ENCODE measurements around the gene TBL1XR1.
"Not testable (repeated sequence)": the region's sequence is repeated elsewhere in the genome, so short reads cannot be mapped to it uniquely, and the experiment has no call there.

TBL1XR1 gene

DNA sequence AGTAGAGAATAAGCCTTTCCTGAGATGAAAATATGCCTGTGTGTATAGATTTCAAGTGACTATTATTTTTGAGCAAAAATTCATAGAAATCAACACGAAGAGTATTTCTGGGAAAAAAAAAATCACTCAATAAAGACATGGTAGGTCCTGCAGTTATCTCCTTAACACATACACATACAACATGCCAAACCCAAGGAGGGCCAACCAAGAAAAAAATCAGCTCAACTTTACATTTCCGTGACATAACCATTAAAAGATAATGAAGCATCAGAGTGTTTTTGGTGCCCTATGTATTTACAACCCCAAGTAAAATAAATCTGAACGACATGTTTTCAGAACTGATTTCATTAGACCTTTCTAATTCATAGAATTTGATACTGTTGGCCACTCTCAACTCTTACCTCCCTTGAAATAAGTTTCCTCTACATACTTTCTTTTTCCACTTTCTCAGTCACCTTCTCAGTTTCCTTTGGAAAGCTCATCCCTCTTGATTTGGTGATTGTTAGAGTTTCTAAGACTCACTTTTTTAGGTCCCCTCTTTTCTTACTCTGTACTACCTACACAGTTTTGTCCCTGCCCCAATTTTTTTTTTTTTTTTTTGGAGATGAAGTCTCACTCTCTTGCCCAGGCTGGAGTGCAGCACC, 162.3 kb downstream of the TBL1XR1 start:
- DNase-seq (ENCODE audit: low read depth in 3 of 3, low spot score in 1 of 3), result no peak

DNA sequence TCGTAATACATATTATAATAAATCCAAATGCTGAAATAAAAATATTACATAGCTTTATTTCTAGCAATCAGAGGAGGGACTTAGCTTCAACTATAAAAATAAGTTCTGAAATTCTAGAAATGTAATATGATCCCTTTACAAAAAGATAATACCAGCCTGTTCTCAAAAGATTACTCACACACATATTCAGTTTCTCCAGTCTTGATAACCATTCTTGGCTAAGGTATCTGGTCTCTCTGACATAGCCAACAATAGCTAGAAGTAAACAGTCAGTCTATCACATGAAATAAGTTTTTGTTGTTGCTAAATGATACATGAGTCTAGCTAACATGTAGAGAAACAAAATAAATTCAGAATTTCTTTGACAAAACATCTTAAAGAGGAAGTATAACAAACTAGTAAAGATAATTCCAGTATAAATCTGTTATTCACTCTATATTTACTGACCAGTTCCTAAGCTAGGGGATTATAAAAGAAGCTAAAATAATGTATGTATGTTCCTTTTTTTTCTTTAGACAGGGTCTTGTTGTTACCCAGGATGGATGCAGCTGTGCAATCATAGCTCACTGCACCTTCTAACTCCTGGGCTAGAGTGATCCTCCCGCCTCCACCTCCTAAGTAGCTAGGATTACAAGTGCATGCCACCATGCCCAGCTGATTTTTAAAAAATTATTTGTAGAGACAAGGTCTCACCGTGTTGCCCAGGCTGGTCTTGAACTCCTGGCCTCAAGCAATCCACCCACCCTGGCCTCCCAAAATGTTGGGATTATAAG, 170.6 kb downstream of the TBL1XR1 start:
- no peak for DNase-seq (ENCODE audit: low read depth in 3 of 3, low spot score in 1 of 3)

DNA sequence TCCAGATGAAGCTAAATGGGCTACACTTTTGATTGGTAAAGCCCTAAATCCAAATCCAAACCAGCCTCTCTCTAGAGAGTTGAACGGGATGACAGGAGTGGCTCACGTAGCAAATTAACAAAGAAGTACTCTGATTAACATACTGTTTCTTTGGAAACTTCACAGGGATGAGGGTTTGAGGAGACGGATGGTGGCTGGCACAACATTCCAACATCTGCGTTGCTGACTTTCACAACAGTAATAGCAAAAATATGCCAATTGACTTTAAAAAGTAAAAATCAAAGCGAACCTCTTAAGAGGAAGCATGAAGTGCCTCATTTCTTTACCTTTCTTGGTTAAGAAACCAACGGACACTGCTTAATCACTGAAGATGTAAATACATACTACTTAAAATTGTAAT, 181.4 kb downstream of the TBL1XR1 start:
- no peak for DNase-seq (ENCODE audit: low read depth in 3 of 3, low spot score in 1 of 3)

DNA sequence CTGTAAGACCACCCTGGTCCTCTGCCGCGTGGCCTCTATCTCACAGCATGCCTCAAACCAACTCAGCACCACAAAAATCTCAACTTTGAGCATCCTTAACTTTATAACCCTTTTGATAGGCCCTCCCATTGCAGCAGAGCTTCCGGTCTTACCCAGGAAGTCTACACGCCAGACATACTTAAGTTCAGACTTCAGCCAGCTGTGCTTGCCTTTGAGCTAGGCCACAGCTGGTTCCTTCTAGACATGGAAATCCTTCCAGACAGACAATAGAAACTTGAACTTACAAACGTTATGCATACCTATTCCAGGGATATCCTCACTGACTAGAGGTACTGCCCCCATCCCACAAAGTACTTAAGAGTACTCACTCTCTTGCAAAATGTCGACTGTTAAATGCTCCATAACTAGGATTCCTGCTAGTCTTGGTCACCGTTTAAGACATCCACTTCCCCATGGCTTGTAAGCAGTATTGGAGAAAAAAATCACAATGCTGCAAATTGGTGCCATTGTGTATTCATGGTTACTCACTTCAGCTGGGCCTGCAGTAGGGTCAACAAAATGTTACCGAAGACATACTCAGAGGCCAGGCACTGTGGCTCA, 183.5 kb downstream of the TBL1XR1 start:
- DNase-seq (ENCODE audit: low read depth in 3 of 3, low spot score in 1 of 3), result no peak

DNA sequence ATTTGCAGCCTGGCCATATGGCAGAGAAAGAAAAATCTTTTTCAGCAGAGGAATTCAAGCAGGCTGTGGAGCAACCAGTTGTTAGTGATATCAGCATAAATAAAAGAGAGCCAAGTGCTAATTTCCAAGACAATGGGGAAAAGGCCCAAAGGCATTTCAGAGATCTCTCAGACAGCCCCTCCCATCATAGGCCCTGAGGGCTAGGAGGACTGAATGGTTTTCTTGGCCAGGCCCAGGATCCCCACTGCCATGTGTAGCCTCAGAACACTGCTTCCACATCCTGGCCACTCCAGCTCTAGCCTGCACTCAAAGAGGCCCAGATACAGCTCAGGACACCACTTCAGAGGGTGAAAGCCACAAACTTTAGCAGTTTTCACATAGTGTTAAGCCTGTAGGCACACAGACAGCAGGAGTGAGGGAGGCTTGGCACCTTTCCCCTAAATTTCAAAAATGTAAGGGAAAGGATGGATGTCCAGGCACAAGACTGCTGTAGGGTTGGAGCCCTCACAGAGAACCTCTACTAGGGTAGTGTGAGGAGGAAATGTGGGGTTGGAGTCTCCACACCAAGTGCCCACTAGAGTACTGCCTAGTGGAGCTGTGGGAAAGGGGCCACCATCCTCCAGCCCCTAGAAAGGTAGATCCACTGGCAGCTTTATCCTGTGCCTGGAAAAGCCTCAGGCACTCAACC, 191.4 kb downstream of the TBL1XR1 start:
- DNase-seq (ENCODE audit: low read depth in 3 of 3, low spot score in 1 of 3), result no peak

DNA sequence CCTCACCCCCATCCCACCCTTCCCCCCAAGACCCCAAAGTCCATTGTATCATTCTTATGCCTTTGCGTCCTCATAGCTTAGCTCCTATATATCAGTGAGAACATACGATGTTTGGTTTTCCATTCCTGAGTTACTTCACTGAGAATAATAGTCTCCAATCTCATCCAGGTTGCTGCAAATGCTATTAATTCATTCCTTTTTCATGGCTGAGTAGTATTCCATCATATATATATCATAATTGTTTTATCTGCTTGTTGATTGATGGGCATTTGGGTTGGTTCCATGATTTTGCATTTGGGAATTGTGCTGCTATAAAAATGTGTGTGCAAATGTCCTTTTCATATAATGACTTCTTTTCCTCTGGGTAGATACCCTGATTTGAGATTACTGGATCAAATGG, 197.1 kb downstream of the TBL1XR1 start:
- not testable (repeated sequence) for DNase-seq (ENCODE audit: low read depth in 3 of 3, low spot score in 1 of 3)

DNA sequence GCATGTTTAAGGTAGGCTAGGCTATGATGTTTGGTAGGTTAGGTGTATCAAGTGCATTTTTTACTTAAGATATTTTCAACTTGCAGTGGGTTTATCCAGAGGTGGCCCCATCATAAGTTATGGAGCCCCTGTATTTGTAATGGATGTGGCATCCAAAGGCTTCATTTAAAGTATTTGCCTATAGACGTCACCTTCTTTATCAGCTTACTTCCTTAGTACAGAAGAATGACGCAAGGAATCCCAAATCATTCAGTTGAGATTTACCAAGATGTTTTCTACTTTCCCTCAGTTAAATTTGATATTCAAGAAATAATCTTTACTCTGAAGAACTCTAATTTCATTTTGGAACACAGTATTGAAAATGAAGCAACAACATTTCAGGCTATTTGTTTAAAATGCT, 201.3 kb downstream of the TBL1XR1 start:
- no peak for DNase-seq (ENCODE audit: low read depth in 3 of 3, low spot score in 1 of 3)

DNA sequence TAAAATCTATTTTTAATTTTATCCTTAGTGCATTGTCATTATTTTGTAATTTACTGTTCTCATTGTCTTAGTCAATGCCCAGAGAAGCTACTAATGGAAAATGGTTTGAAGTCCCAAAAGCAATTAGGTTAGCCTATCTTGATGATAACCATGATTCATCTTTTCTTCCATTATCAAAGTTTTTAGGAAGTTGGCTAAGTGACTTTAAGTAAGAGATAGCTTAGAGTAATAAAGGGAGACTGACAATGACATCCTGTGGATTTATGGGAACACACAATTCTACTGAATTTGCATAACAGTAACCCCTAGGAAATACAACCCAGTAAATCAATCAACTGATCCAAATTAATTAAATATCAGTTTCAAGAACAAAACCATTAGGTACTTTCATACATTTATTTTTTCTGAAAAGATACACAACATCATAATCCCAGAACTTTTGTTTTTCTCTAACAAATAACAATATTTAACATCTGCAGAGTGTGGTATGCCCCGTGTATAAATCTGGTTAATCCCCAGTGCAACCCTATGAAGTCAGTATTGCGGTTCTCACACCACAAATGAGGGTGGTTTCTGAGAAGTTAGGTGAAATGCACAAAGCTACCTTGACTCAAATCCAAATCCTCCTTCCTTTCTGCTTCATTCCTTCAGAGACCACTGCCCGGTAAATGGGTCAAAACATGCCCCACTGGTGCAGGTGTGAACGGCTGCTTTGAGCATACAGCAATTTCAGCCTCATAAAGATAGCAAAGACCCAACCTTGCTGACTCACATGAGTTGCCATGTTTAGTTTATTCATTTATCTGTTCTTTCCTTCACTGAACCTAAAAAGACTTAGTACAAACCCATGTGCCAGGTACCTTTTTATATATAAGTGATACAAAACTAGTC, 202.1 kb downstream of the TBL1XR1 start:
- no peak for DNase-seq (ENCODE audit: low read depth in 3 of 3, low spot score in 1 of 3)

DNA sequence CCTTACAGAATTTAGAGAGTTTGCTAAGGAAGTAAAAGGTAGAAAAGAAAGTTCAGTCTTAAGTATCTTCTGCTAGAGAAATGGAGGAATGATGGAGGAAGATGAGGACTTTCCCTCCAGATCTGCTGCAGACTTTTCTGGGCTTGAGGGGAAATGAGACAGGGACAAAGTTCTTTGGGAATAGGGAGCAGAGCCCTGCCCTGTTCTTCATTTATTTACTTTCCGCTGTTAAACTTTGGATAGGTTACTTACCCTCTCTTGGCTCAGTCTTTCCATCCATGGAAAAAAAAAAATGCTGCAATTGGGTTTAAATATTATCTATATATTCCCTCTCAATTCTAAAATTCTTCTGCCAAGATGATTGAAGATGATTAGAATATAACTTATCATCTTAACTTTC, 202.9 kb downstream of the TBL1XR1 start:
- no peak for DNase-seq (ENCODE audit: low read depth in 3 of 3, low spot score in 1 of 3)

DNA sequence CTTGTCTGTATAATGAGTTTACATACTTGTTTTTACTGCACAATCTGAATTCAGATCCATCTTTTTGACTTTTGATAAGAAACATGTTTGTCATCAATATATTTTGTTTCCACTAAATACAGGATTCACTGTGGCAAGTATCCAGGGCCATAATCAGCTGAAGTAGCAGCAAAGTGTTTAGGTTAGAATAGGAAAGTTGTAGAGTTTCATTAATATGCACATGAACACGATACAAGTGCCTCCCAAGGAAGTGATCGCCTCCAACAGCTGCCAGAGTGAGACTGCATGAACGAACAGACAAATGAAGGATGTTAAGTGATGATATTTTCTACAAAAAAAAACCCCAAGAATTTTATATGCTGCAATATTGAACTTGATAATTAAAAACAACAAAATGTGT, 204.3 kb downstream of the TBL1XR1 start:
- DNase-seq (ENCODE audit: low read depth in 3 of 3, low spot score in 1 of 3), result no peak

DNA sequence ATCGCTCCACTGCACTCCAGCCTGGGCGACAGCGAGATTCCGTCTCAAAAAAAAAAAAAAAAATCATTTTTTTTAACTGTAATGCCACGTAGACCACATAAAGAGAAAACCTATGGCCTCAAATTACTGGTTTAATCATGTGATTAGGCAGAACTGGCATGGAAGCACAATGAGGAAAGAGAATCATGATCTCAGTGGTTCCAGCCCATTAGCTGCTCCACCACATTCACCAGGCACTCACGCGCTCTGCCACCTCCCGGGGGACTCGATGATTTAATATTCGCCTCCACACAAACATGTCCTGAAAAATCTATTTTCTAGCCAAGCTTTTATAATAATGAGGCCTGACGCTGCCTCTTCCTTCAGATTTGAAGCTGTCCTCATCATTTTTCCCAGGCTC, 204.7 kb downstream of the TBL1XR1 start:
- DNase-seq (ENCODE audit: low read depth in 3 of 3, low spot score in 1 of 3), result no peak

DNA sequence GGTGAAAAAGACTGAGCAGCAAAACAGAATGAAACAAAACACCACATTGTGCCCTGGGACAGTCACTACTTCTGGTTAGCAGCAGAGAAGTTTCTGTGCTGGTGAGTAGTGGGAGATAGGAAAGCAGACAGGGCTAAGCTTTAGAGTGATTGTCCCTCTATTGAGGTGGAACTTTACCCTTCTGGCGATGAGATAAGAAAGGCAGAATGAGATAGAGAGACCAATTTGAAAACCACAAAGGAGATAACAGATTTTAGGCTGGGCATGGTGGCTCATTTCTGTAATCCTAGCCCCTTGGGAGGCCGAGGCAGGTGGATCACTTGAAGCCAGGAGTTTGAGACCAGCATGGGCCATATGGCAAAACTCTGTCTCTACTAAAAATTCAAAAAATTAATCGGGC, 208.5 kb downstream of the TBL1XR1 start:
- DNase-seq (ENCODE audit: low read depth in 3 of 3, low spot score in 1 of 3), result no peak

DNA sequence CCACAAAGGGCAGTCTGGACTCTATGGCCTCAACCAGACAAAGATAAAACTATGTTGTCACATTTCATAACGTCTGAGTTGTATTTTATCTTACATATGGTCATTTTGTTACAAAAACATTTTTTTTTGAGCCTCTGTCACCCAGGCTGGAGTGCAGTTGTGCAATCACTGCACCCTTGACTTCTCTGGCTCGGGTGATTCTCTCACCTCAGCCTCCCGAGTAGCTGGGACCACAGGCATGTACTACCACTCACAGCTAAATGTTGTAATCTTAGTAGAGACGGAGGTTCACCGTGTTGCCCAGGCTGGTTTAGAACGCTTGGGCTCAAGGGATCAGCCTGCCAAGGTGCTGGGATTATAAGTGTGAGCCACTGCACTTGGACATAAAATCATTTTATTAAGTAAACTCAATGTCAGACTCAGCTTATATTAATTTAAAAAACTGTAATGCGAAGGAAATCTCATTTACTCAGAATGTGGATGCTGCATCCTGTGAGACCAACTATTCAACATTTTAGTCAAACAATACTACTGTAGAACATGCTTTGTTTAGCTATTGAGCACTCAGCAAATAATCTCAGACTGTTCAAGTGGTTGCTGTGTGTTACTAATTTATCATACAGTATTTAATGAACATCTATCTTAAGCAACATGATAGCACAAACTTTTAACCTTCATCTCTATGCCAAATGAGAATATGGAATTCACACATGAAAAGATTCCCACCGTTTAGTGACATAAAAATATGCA, 209.2 kb downstream of the TBL1XR1 start:
- DNase-seq (ENCODE audit: low read depth in 3 of 3, low spot score in 1 of 3), result no peak

DNA sequence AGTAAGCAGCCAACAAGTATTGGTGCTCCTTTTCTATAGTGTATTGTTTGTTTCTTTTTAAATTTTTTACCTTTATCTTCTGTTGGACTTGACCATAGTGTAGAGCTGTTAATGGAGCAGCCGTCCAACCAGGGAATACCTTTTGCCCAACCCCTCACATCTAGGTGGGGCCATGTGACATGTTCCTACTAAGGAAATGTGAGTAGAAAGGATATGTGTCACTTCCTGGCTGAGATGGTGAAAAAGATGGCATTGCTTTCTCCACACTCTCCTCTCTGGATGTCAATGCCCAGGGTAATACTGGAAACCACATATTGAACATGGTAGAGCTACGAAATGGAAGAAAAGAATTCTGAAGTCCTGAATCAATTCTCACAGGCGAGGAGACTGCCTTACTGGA, 218.8 kb downstream of the TBL1XR1 start:
- no peak for DNase-seq (ENCODE audit: low read depth in 3 of 3, low spot score in 1 of 3)

DNA sequence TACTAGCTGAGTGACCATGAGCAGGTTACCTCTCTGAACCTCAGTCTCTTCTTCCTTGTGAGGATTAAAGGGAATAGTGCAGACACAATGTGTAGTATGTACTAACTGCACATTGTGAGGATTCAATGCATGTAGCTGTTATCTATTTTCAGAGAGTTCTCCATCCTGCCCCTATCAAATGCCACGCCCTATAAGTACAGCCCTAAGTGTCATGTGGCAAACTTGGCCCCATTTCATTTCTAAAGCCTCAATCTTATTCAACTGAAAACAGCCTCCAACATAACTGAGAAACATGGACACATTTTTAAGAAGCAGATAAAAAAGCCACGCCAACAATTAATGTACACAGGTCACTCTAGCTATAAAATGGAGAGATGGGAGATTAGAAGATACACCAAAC, 220.0 kb downstream of the TBL1XR1 start:
- DNase-seq (ENCODE audit: low read depth in 3 of 3, low spot score in 1 of 3), result no peak

DNA sequence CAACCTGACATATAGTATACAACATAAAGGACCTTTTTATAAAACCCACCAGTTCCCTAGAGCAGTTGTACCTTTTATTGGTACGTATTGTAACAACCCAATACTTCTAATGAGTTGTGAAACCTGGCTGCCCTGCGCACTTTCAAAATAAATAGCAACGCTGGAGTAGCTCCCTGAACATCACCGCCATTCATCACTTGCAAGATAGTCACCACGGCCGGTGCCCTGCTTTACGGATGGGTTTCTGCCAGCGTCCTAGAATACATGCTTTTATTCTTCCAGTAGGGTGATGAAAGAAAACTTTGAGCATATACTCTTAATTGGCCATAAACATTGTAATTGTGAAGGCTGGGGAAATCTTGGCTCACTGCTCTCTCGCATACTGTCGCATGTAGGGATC, 220.7 kb downstream of the TBL1XR1 start:
- DNase-seq (ENCODE audit: low read depth in 3 of 3, low spot score in 1 of 3), result no peak

DNA sequence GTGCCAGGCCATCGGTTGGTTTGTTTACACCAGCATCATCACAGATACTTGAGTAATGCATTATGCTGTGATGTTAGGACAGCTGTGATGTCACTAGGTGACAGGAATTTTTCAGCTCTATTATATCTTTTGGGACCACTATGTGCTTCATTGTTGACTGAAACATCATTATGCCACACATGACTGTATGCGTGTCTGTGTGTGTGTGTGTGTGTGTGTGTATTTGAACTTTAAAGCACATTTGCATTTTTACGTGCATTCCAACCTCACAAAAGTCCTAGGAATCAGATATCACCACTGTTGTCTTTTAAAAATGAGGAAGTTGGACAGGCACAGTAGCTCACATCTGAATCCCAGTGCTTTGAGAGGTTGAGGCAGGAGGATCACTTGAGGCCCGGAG, 223.0 kb downstream of the TBL1XR1 start:
- no peak for DNase-seq (ENCODE audit: low read depth in 3 of 3, low spot score in 1 of 3)

DNA sequence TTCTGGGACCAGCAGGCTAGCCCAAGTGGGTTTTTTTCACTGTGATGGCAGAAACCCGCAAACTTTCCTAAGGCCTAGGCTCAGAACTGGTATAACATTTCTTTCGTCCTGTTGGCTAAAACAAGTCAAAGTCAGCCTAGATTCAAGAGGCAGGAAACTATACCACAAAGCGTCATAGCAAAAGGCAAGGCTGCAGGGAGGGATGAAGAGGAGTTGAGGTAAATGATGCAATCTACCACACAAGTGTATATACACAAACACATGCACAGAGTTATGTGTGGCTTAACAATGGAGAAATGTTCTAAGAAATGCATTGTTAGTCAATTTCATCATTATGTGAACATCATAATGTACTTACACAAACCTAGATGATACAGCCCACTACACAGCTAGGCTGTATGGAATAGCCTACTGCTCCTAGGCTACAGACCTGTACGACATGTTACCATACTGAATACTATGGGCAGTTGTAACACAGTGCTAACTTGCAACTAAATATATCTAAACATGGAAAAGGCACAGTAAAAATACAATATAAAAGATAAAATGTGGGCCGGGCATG, 225.6 kb downstream of the TBL1XR1 start:
- no peak for DNase-seq (ENCODE audit: low read depth in 3 of 3, low spot score in 1 of 3)

DNA sequence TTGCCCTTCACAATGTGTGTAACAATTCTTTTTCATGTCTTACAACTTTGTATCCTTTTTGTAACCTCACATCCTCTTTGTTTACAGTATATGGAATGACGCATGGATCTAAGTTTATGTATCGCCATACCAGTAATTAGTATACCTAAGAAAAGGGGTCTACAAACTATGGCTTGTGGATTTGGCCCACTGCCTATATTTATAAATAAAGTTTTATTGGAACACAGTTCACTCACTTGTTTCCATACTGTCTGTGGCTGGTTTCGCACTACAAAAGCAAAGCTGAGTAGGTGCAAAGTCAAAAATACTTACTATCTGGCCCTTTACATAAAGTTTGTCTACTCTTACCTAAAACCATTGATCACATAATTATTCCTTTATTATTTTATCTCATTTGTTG, 226.5 kb downstream of the TBL1XR1 start:
- DNase-seq (ENCODE audit: low read depth in 3 of 3, low spot score in 1 of 3), result no peak

DNA sequence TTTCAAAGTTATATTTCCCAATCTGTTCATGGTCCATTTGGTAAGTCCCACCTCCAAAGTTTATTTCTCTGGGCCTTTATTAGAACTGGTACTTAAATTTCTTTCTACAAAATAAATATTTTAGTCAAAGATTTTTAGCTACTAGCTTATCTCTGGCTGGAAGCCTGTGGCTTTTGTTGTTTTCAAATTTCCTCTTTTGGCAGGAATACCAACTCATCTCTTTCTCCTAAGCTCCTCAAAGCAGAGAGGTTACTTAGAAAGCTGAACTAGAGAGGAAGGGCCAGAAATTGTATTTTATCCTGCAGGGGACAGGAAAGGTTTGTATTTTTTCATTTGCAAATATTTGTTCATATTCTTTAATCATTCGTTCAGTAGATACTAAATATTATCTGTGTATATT, 227.8 kb downstream of the TBL1XR1 start:
- DNase-seq (ENCODE audit: low read depth in 3 of 3, low spot score in 1 of 3), result no peak
